Suprapubic skin (tissue), 4 donors: ENCODE results near the gene RASA4.
"Not testable (repeated sequence)": the region's sequence is repeated elsewhere in the genome, so short reads cannot be mapped to it uniquely, and the experiment has no call there.

Experiments used
- CTCF ChIP-seq, 2 donors: fragments of 200-600 bp in 1 of 2; fragments of 450-650 bp in 1 of 2; sonication (generic) in 1 of 2; IDR thresholded peaks; one replicate each; pipeline ENCODE4 v1.5.1; 2016 to 2019; ENCODE audit warnings: antibody characterized with exemption in 2 of 2, mild to moderate bottlenecking in 1 of 2, moderate library complexity in 1 of 2
- EP300 ChIP-seq: sonication (generic); formaldehyde crosslinking; IDR thresholded peaks from one replicate; pipeline ENCODE4 v1.6.1; 2017; ENCODE audit warnings: antibody characterized with exemption
- POLR2A ChIP-seq, 2 donors: fragments of 450-650 bp; IDR thresholded peaks; one replicate each; pipeline ENCODE4 v1.6.1; 2017; ENCODE audit warnings: antibody characterized with exemption in 2 of 2, mild to moderate bottlenecking in 2 of 2, moderate library complexity in 2 of 2
- POLR2AphosphoS5 ChIP-seq, 3 donors: sonication (generic); formaldehyde crosslinking; IDR thresholded peaks; one replicate each; pipeline ENCODE4 v1.6.1; 2017; ENCODE audit warnings: antibody characterized with exemption in 3 of 3

GRCh38 chr7:102545288-102545687, 71.3 kb downstream of the RASA4 start:
- not testable (repeated sequence) for TF ChIP-seq CTCF (IDR thresholded peaks at IDR 0.05); POLR2A (IDR thresholded peaks at IDR 0.05); EP300; POLR2AphosphoS5 (IDR thresholded peaks at IDR 0.05)
